ENCODE data around the gene STARD7. TPM values are rescaled to one million over a fixed set of nuclear protein-coding genes. Genes with fewer than 3 reads are reported as not detected.

The STARD7 gene
- polyA plus RNA-seq, 2 of the 4 experiments (the other 2 are of a cell fraction), result 101 to 136 TPM

- TF ChIP-seq HDAC2 (IDR thresholded peaks at IDR 0.05) (no peak), HES2 (IDR thresholded peaks at IDR 0.05) (no peak), EP300 (IDR thresholded peaks at IDR 0.05) (no peak), CBX8 (IDR thresholded peaks at IDR 0.05) (no peak)
- FAIRE-seq (no peak), DNase-seq (ENCODE audit: low read depth in 1 of 2, low spot score in 1 of 2) (no peak), ATAC-seq (no peak)
- no peak overlapping the region for H3K4me3 ChIP-seq
- no peak overlapping the region for H3K4me2 ChIP-seq
- ChIA-PET CTCF (interaction anchor here (1.1 to 1.2 kb wide), 2 partner anchors 42 to 44 kb away, joined by 3 to 7 read pairs; no protein-coding TSS in a partner anchor), POLR2A (no interaction called here)
- no peaks in the 10 kb centered on the region for H3K4me1 ChIP-seq
- H3K27ac ChIP-seq, result no peak overlapping the region
- H3K9me3 ChIP-seq, result no peaks in the 10 kb centered on the region
- 75% methylated on average over 13 of the region's 13 CpGs for WGBS (ENCODE audit: missing lambda C conversion rate)
Observed at GRCh38 chr2:96218508-96219131, 10.0 kb upstream of the STARD7 start.

GRCh38 chr2:96214554-96214953, 5.9 kb upstream of the STARD7 start:
- H3K27ac ChIP-seq, result no peak overlapping the region
- peaks cover 6% of the 10 kb centered on the region; the same call in 1 of the 3 replicates for H3K4me1 ChIP-seq
- no peak overlapping the region for H3K4me2 ChIP-seq
- ATAC-seq, result no peak
- TF ChIP-seq CHD2 (IDR thresholded peaks at IDR 0.05; ENCODE audit: low read length, partially characterized antibody) (no peak), RNF2 (IDR thresholded peaks at IDR 0.05; ENCODE audit: borderline replicate concordance, low read depth) (no peak), GATA3 (IDR thresholded peaks at IDR 0.05; ENCODE audit: borderline replicate concordance) (no peak), ATOH8 (CRISPR knock-in tag; IDR thresholded peaks at IDR 0.05; ENCODE audit: low read depth) (no peak), SMC3 (IDR thresholded peaks at IDR 0.05) (no peak), USF2 (IDR thresholded peaks at IDR 0.05) (no peak), SREBF2 (IDR thresholded peaks at IDR 0.05) (no peak), CBX8 (IDR thresholded peaks at IDR 0.05) (no peak), MYC (IDR thresholded peaks at IDR 0.05; ENCODE audit: borderline replicate concordance, low read length) (no peak), HDAC2 (IDR thresholded peaks at IDR 0.05) (no peak), BCL3 (IDR thresholded peaks at IDR 0.05) (no peak), EHMT2 (IDR thresholded peaks at IDR 0.05; ENCODE audit: low read depth) (no peak), CTCF (IDR thresholded peaks at IDR 0.05) (no peak)
- FAIRE-seq, result no peak
- WGBS (ENCODE audit: missing lambda C conversion rate), result 87% methylated on average over 4 of the region's 4 CpGs
- no peaks in the 10 kb centered on the region for H3K9me3 ChIP-seq
- CTCF ChIA-PET, result no interaction called here
- H3K4me3 ChIP-seq, result no peak overlapping the region
- POLR2A ChIA-PET, result no interaction called here
- no peak for DNase-seq (ENCODE audit: low read depth in 1 of 2, low spot score in 1 of 2)

GRCh38 chr2:96213379-96213778, 4.8 kb upstream of the STARD7 start:
- H3K4me3 ChIP-seq, result no peak overlapping the region
- no peak for TF ChIP-seq CHD4 (IDR thresholded peaks at IDR 0.05; ENCODE audit: borderline replicate concordance)
- no peak for FAIRE-seq
- no peak overlapping the region for H3K27ac ChIP-seq
- no peak for ATAC-seq
- H3K9me3 ChIP-seq, result no peaks in the 10 kb centered on the region
- no peak for DNase-seq (ENCODE audit: low read depth in 1 of 2, low spot score in 1 of 2)
- H3K4me2 ChIP-seq, result no peak overlapping the region
- POLR2A ChIA-PET, result no interaction called here
- 88% methylated on average over 12 of the region's 12 CpGs for WGBS (ENCODE audit: missing lambda C conversion rate)
- peaks cover 10% of the 10 kb centered on the region; the same call in 1 of the 3 replicates for H3K4me1 ChIP-seq
- CTCF ChIA-PET, result interaction anchor here (0.6 to 1.0 kb wide), 3 partner anchors 24 to 88 kb away, joined by 3 read pairs; no protein-coding TSS in a partner anchor

Measured in A549 (cell line).